Esophagus (tissue), 2 donors: ENCODE data around the gene SLC35E3. TPM values are rescaled to one million over a fixed set of nuclear protein-coding genes. Genes with fewer than 3 reads are reported as not detected.

Experiments
- H3K27ac ChIP-seq, 2 donors: one replicate each; pipeline ENCODE4 v1.5.1; 2013; ENCODE audit warnings: low read depth in 2 of 2, mild to moderate bottlenecking in 2 of 2, inconsistent platforms in 1 of 2, low read length in 1 of 2, moderate library complexity in 1 of 2
- H3K27me3 ChIP-seq, 2 donors: one replicate each; pipeline ENCODE4 v1.6.1; 2013; ENCODE audit warnings: low read length in 2 of 2, control low read depth in 1 of 2, mild to moderate bottlenecking in 1 of 2; ENCODE audit not compliant: insufficient read depth in 2 of 2, control insufficient read depth in 1 of 2
- H3K36me3 ChIP-seq, 2 donors: one replicate each; pipeline ENCODE4 v1.6.1; 2013; ENCODE audit warnings: low read length in 1 of 2; ENCODE audit not compliant: control insufficient read depth in 2 of 2, insufficient read depth in 2 of 2
- H3K4me1 ChIP-seq, 2 donors: one replicate each; pipeline ENCODE4 v1.6.1; 2013; ENCODE audit warnings: low read length in 1 of 2; ENCODE audit not compliant: control insufficient read depth in 2 of 2, insufficient read depth in 2 of 2
- H3K4me3 ChIP-seq, 2 donors: one replicate each; pipeline ENCODE4 v1.5.1; 2013; ENCODE audit warnings: low read length in 2 of 2, mild to moderate bottlenecking in 2 of 2, low read depth in 1 of 2, moderate library complexity in 1 of 2
- H3K9me3 ChIP-seq, 2 donors: one replicate each; pipeline ENCODE4 v1.6.1; 2013; ENCODE audit warnings: mild to moderate bottlenecking in 2 of 2, low read depth in 1 of 2, low read length in 1 of 2, moderate library complexity in 1 of 2; ENCODE audit not compliant: control insufficient read depth in 2 of 2, insufficient read depth in 1 of 2
- WGBS, 2 donors: extraction: QIAGEN DNeasy Blood & Tissue Kit; methylation state at CpG; one replicate each; pipeline ENCODE4 v1.1.7; 2013; 5-methylcytosine and 5-hydroxymethylcytosine counted together
- polyA plus RNA-seq, 2 donors: library from polyadenylated mRNA; stranded (reverse); fragments of 200-250 nt; gene quantifications; one replicate each; pipeline ENCODE4 v1.2.3, GENCODE V29; 2013
- donor health status: healthy with polysubstance abuse.
- donor health status: Bipolar disorder and iron deficiency.

SLC35E3 gene
- polyA plus RNA-seq, 2 donors = 4.3 to 8.2 TPM

- H3K9me3 ChIP-seq = no peaks in the 10 kb centered on the region
- H3K27ac ChIP-seq = no peak overlapping the region
- peaks cover 0 to 5% of the 10 kb centered on the region in 2 donors for H3K4me1 ChIP-seq
- no peaks in the 10 kb centered on the region for H3K27me3 ChIP-seq
- 80 to 87% methylated on average over 2 of the region's 2 CpGs for WGBS, 2 donors
- no peak overlapping the region for H3K4me3 ChIP-seq
- peaks cover 3% of the 10 kb centered on the region in 2 donors for H3K36me3 ChIP-seq
Measured at GRCh38 chr12:68766646-68767045, 20.7 kb downstream of the SLC35E3 start.

- peaks cover 0 to 4% of the 10 kb centered on the region in 2 donors for H3K4me1 ChIP-seq
- no peaks in the 10 kb centered on the region for H3K9me3 ChIP-seq
- H3K4me3 ChIP-seq = no peak overlapping the region
- WGBS, 2 donors = 94 to 98% methylated on average over 7 of the region's 7 CpGs
- peaks cover 3% of the 10 kb centered on the region in 2 donors for H3K36me3 ChIP-seq
- H3K27me3 ChIP-seq = no peaks in the 10 kb centered on the region
- H3K27ac ChIP-seq = no peak overlapping the region
Measured at GRCh38 chr12:68767191-68767590, 21.2 kb downstream of the SLC35E3 start.

GRCh38 chr12:68768431-68768939, 22.5 kb downstream of the SLC35E3 start:
- no peak overlapping the region for H3K4me3 ChIP-seq

GRCh38 chr12:68769941-68770340, 24.0 kb downstream of the SLC35E3 start:
- Histone ChIP-seq H3K36me3 (no peaks in the 10 kb centered on the region), H3K27me3 (no peaks in the 10 kb centered on the region), H3K4me1 (peaks cover 0 to 2% of the 10 kb centered on the region in 2 donors), H3K9me3 (no peaks in the 10 kb centered on the region), H3K4me3 (no peak overlapping the region), H3K27ac (no peak overlapping the region)
- 88 to 92% methylated on average over 1 of the region's 1 CpG for WGBS, 2 donors

More at GRCh38 chr12:68768431-68768939, 22.5 kb downstream of the SLC35E3 start:
- no peaks in the 10 kb centered on the region for H3K9me3 ChIP-seq
- no peaks in the 10 kb centered on the region for H3K4me1 ChIP-seq
- no peak overlapping the region for H3K27ac ChIP-seq
- H3K36me3 ChIP-seq = no peaks in the 10 kb centered on the region
- WGBS, 2 donors = 86 to 89% methylated on average over 4 of the region's 4 CpGs
- no peaks in the 10 kb centered on the region for H3K27me3 ChIP-seq

- peaks cover 0 to 2% of the 10 kb centered on the region in 2 donors for H3K4me1 ChIP-seq
- no peak overlapping the region for H3K4me3 ChIP-seq
- no peaks in the 10 kb centered on the region for H3K36me3 ChIP-seq
- H3K27me3 ChIP-seq = no peaks in the 10 kb centered on the region
- no peak overlapping the region for H3K27ac ChIP-seq
- WGBS, 2 donors = 72 to 79% methylated on average over 5 of the region's 5 CpGs
- no peaks in the 10 kb centered on the region for H3K9me3 ChIP-seq
Measured at GRCh38 chr12:68771223-68771925, 25.4 kb downstream of the SLC35E3 start.

GRCh38 chr12:68772714-68773113, 26.7 kb downstream of the SLC35E3 start:
- H3K4me1 ChIP-seq = peaks cover 0 to 2% of the 10 kb centered on the region in 2 donors
- no peak overlapping the region for H3K27ac ChIP-seq
- H3K9me3 ChIP-seq = no peaks in the 10 kb centered on the region
- no peaks in the 10 kb centered on the region for H3K36me3 ChIP-seq
- no peaks in the 10 kb centered on the region for H3K27me3 ChIP-seq
- 75 to 76% methylated on average over 8 of the region's 8 CpGs for WGBS, 2 donors
- no peak overlapping the region for H3K4me3 ChIP-seq

- 86 to 89% methylated on average over 5 of the region's 5 CpGs for WGBS, 2 donors
Measured at GRCh38 chr12:68773582-68773981, 27.6 kb downstream of the SLC35E3 start.

GRCh38 chr12:68775121-68775630, 29.2 kb downstream of the SLC35E3 start:
- H3K27me3 ChIP-seq = no peaks in the 10 kb centered on the region
- no peak overlapping the region for H3K4me3 ChIP-seq
- no peak overlapping the region for H3K27ac ChIP-seq
- no peaks in the 10 kb centered on the region for H3K36me3 ChIP-seq
- WGBS, 2 donors = 94 to 95% methylated on average over 7 of the region's 7 CpGs
- no peaks in the 10 kb centered on the region for H3K9me3 ChIP-seq
- peaks cover 0 to 2% of the 10 kb centered on the region in 2 donors for H3K4me1 ChIP-seq

More at GRCh38 chr12:68773582-68773981, 27.6 kb downstream of the SLC35E3 start:
- Histone ChIP-seq H3K27me3 (no peaks in the 10 kb centered on the region), H3K27ac (no peak overlapping the region), H3K4me1 (peaks cover 0 to 2% of the 10 kb centered on the region in 2 donors), H3K36me3 (no peaks in the 10 kb centered on the region), H3K9me3 (no peaks in the 10 kb centered on the region), H3K4me3 (no peak overlapping the region)

- Histone ChIP-seq H3K36me3 (no peaks in the 10 kb centered on the region), H3K27ac (no peak overlapping the region), H3K27me3 (no peaks in the 10 kb centered on the region), H3K4me3 (no peak overlapping the region), H3K4me1 (peaks cover 2% of the 10 kb centered on the region in 2 donors), H3K9me3 (no peaks in the 10 kb centered on the region)
- 79 to 81% methylated on average over 5 of the region's 5 CpGs for WGBS, 2 donors
Measured at GRCh38 chr12:68776976-68777610, 31.1 kb downstream of the SLC35E3 start.
